Measurements from ENCODE around the gene PTPN4. TPM values are rescaled to one million over a fixed set of nuclear protein-coding genes. Genes with fewer than 3 reads are reported as not detected.

Gene PTPN4
- total and polyA plus RNA-seq, 4 donors, result 4.2 to 70.7 (median 27.0) TPM

DNA sequence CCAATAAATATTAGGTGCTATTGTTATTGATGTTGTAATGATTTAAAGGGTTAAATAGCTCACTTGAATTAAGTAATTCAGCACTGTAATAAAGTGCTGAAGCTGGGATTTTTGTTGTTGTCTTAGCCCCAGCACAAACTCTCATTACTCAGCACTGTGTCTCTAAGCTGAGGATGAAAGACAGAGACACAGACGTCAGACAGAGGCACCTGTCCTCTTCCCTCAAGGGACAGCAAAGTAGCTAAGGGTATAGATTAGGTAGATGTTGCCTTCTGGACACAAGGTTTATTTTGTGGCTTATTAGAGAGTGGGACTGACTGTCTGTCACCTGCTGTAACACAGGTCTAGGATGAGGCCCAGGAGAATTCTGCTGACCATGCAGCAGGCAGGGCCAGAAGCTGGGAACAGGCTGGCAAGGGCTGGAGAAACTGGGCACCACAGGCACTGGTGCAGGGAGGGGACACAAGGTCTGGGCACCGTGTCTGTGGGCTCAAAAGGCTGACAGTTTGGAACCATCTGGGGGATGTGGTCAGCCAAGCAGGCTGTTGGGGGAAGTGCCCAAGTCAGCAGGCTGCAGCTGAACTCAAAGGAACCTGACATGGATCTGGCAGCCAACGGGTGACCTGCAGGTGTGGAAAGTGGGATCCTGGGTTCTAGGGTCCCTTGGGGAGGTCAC is 20.0 kb upstream of the PTPN4 start:
- Histone ChIP-seq H3K4me3 (no peak overlapping the region), H3K4me1 (ENCODE audit: control insufficient read depth in 5 of 5, insufficient read depth in 5 of 5, low read length in 5 of 5) (peaks cover 0 to 5% (median 2%) of the 10 kb centered on the region in 5 donors), H3K9me3 (ENCODE audit: control insufficient read depth in 4 of 4, insufficient read depth in 3 of 4, low read length in 3 of 4) (no peaks in the 10 kb centered on the region), H3K9ac (ENCODE audit: insufficient read depth in 1 of 2, low read length in 2 of 2) (no peak overlapping the region), H3K36me3 (ENCODE audit: control insufficient read depth in 4 of 4, insufficient read depth in 4 of 4, low read length in 4 of 4) (no peaks in the 10 kb centered on the region), H3K27ac (ENCODE audit: low read depth in 1 of 2, low read length in 1 of 2) (no peak overlapping the region), H3K27me3 (ENCODE audit: control insufficient read depth in 3 of 3, insufficient read depth in 3 of 3, low read length in 2 of 3) (no peaks in the 10 kb centered on the region)
- no peak for ATAC-seq (ENCODE audit: insufficient read depth, low FRiP score)
- WGBS, 2 donors, result 35 to 59% methylated on average over 3 of the region's 3 CpGs
- no peak for DNase-seq
- no peak for TF ChIP-seq CTCF (IDR thresholded peaks at IDR 0.05; ENCODE audit: control extremely low read depth, extremely low read depth)

DNA sequence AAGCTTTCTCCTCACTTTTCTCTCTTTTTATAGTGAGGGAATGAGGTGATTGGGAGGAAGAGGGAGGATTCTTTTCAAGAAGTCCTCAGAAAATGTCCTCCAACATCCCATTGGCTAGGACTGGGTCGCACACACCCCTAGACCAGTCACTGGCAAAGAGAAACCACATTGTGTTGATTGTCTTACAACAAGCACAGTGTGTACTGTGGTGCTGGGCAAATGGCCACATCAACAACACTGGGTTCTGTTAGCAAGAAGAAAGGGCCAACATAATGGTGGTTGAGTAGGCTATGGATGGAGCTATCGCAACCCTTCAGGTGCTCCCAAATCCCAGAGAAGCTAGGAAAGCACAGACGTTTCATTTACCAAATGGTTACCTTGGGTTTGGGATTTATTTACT is 18.7 kb upstream of the PTPN4 start:
- H3K36me3 ChIP-seq (ENCODE audit: control insufficient read depth in 4 of 4, insufficient read depth in 4 of 4, low read length in 4 of 4), result no peaks in the 10 kb centered on the region
- no peaks in the 10 kb centered on the region for H3K9me3 ChIP-seq (ENCODE audit: control insufficient read depth in 4 of 4, insufficient read depth in 3 of 4, low read length in 3 of 4)
- no peak for ATAC-seq (ENCODE audit: insufficient read depth, low FRiP score)
- peaks cover 0 to 5% (median 0%) of the 10 kb centered on the region in 5 donors for H3K4me1 ChIP-seq (ENCODE audit: control insufficient read depth in 5 of 5, insufficient read depth in 5 of 5, low read length in 5 of 5)
- WGBS, 2 donors, result 95% methylated on average over 3 of the region's 3 CpGs
- no peak for DNase-seq
- TF ChIP-seq CTCF (IDR thresholded peaks at IDR 0.05; ENCODE audit: control extremely low read depth, extremely low read depth), result no peak
- no peaks in the 10 kb centered on the region for H3K27me3 ChIP-seq (ENCODE audit: control insufficient read depth in 3 of 3, insufficient read depth in 3 of 3, low read length in 2 of 3)
- no peak overlapping the region for H3K27ac ChIP-seq (ENCODE audit: low read depth in 1 of 2, low read length in 1 of 2)
- no peak overlapping the region for H3K4me3 ChIP-seq
- H3K9ac ChIP-seq (ENCODE audit: insufficient read depth in 1 of 2, low read length in 2 of 2), result no peak overlapping the region

GRCh38 chr2:119741868-119742267 is 17.9 kb upstream of the PTPN4 start:
- Histone ChIP-seq H3K9me3 (ENCODE audit: control insufficient read depth in 4 of 4, insufficient read depth in 3 of 4, low read length in 3 of 4) (no peaks in the 10 kb centered on the region), H3K27me3 (ENCODE audit: control insufficient read depth in 3 of 3, insufficient read depth in 3 of 3, low read length in 2 of 3) (no peaks in the 10 kb centered on the region), H3K27ac (ENCODE audit: low read depth in 1 of 2, low read length in 1 of 2) (no peak overlapping the region), H3K9ac (ENCODE audit: insufficient read depth in 1 of 2, low read length in 2 of 2) (no peak overlapping the region), H3K36me3 (ENCODE audit: control insufficient read depth in 4 of 4, insufficient read depth in 4 of 4, low read length in 4 of 4) (no peaks in the 10 kb centered on the region), H3K4me1 (ENCODE audit: control insufficient read depth in 5 of 5, insufficient read depth in 5 of 5, low read length in 5 of 5) (peaks cover 0 to 4% (median 0%) of the 10 kb centered on the region in 5 donors), H3K4me3 (no peak overlapping the region)
- no peak for TF ChIP-seq CTCF (IDR thresholded peaks at IDR 0.05; ENCODE audit: control extremely low read depth, extremely low read depth)
- ATAC-seq (ENCODE audit: insufficient read depth, low FRiP score) (no peak), DNase-seq (no peak)
- WGBS, 2 donors, result 87 to 89% methylated on average over 3 of the region's 3 CpGs
